Trophoblast cell (in vitro differentiated cells and primary cell): Measurements from ENCODE around the gene SEZ6L.

Source experiments
- DNase-seq, 2 donors: peaks; one replicate each; pipeline ENCODE4 v3.0.0-alpha.2; 2016
- H2AFZ ChIP-seq: 2 replicates; pipeline ENCODE4 v1.6.1; 2013; ENCODE audit warnings: low read length, moderate library complexity, mild to moderate bottlenecking; ENCODE audit not compliant: insufficient read depth, poor library complexity
- H2AK5ac ChIP-seq: 2 replicates; pipeline ENCODE4 v1.6.1; 2013; ENCODE audit warnings: mild to moderate bottlenecking, low read length
- H2BK120ac ChIP-seq: 2 replicates; pipeline ENCODE4 v1.6.1; 2013; ENCODE audit warnings: low read length, mild to moderate bottlenecking, moderate library complexity; ENCODE audit not compliant: insufficient read depth, poor library complexity
- H2BK12ac ChIP-seq: 2 replicates; pipeline ENCODE4 v1.6.1; 2013; ENCODE audit warnings: mild to moderate bottlenecking, low read length, moderate library complexity
- H2BK5ac ChIP-seq: 2 replicates; pipeline ENCODE4 v1.6.1; 2013; ENCODE audit warnings: low read length, low read depth, moderate library complexity, mild to moderate bottlenecking; ENCODE audit not compliant: poor library complexity
- H3K14ac ChIP-seq: 2 replicates; pipeline ENCODE4 v1.6.1; 2013; ENCODE audit warnings: mild to moderate bottlenecking, low read length
- H3K18ac ChIP-seq: 2 replicates; pipeline ENCODE4 v1.6.1; 2013; ENCODE audit warnings: mild to moderate bottlenecking, low read length
- H3K23ac ChIP-seq: 2 replicates; pipeline ENCODE4 v1.6.1; 2013; ENCODE audit warnings: low read length
- H3K27ac ChIP-seq: 2 replicates; pipeline ENCODE4 v1.5.1; 2013; ENCODE audit warnings: low read depth, mild to moderate bottlenecking, inconsistent platforms, low read length, moderate library complexity
- H3K27me3 ChIP-seq: 2 replicates; pipeline ENCODE4 v1.6.1; 2013; ENCODE audit warnings: inconsistent platforms, mild to moderate bottlenecking, low read length, moderate library complexity; ENCODE audit not compliant: insufficient read depth
- H3K36me3 ChIP-seq, 2 experiments: 1 replicate in 1 of 2; 2 replicates in 1 of 2; pipeline ENCODE4 v1.6.1; 2013; ENCODE audit warnings: low read length in 2 of 2, mild to moderate bottlenecking in 2 of 2, moderate library complexity in 1 of 2; ENCODE audit not compliant: insufficient read depth in 2 of 2, control insufficient read depth in 1 of 2
- H3K4ac ChIP-seq: 2 replicates; pipeline ENCODE4 v1.6.1; 2013; ENCODE audit warnings: low read depth, mild to moderate bottlenecking, low read length, moderate library complexity
- H3K4me1 ChIP-seq, 2 experiments: 1 replicate in 1 of 2; 2 replicates in 1 of 2; pipeline ENCODE4 v1.6.1; 2013; ENCODE audit warnings: low read length in 2 of 2, mild to moderate bottlenecking in 2 of 2, moderate library complexity in 1 of 2; ENCODE audit not compliant: insufficient read depth in 2 of 2, control insufficient read depth in 1 of 2
- H3K4me2 ChIP-seq: 2 replicates; pipeline ENCODE4 v1.6.1; 2013; ENCODE audit warnings: inconsistent platforms, mild to moderate bottlenecking, low read length, moderate library complexity
- H3K4me3 ChIP-seq: 2 replicates; pipeline ENCODE4 v1.5.1; 2013; ENCODE audit warnings: mild to moderate bottlenecking, low read depth, low read length, inconsistent platforms
- H3K79me1 ChIP-seq: one replicate; pipeline ENCODE4 v1.6.1; 2013; ENCODE audit warnings: low read length
- H3K79me2 ChIP-seq: 2 replicates; pipeline ENCODE4 v1.6.1; 2013; ENCODE audit warnings: low read length, mild to moderate bottlenecking; ENCODE audit not compliant: control insufficient read depth, insufficient read depth, poor library complexity
- H3K9ac ChIP-seq: 2 replicates; pipeline ENCODE4 v1.6.1; 2013; ENCODE audit warnings: mild to moderate bottlenecking, low read length
- H3K9me3 ChIP-seq: 2 replicates; pipeline ENCODE4 v1.6.1; 2013; ENCODE audit warnings: low read depth, mild to moderate bottlenecking, control low read depth, inconsistent platforms, low read length; ENCODE audit not compliant: insufficient read depth
- H4K12ac ChIP-seq: 2 replicates; pipeline ENCODE4 v1.6.1; 2013; ENCODE audit warnings: low read depth, mild to moderate bottlenecking, low read length, moderate library complexity
- H4K8ac ChIP-seq: 2 replicates; pipeline ENCODE4 v1.6.1; 2013; ENCODE audit warnings: low read depth, mild to moderate bottlenecking, low read length, moderate library complexity
- H4K91ac ChIP-seq: one replicate; pipeline ENCODE4 v1.6.1; 2013; ENCODE audit warnings: low read depth, mild to moderate bottlenecking, low read length, moderate library complexity
- WGBS: extraction: QIAGEN DNeasy Blood & Tissue Kit; methylation state at CpG from one replicate; pipeline ENCODE4 v1.1.7; 2013; ENCODE audit warnings: missing lambda C conversion rate; ENCODE audit not compliant: insufficient read length, insufficient coverage; ENCODE audit errors: extremely low coverage; 5-methylcytosine and 5-hydroxymethylcytosine counted together

Gene SEZ6L

GRCh38 chr22:26320447-26320846 lies 151.2 kb downstream of the SEZ6L start:
- Histone ChIP-seq H4K91ac (no peak overlapping the region), H3K36me3 (no peaks in the 10 kb centered on the region), H3K14ac (no peak overlapping the region), H3K9ac (no peak overlapping the region), H3K23ac (no peak overlapping the region), H3K4me3 (no peak overlapping the region), H3K4me1 (peaks cover 5 to 9% of the 10 kb centered on the region in 2 experiments), H4K12ac (no peak overlapping the region), H3K18ac (no peak overlapping the region), H2AFZ (no peak overlapping the region), H2AK5ac (no peak overlapping the region), H3K79me2 (no peaks in the 10 kb centered on the region), H2BK12ac (no peak overlapping the region), H3K27me3 (no peaks in the 10 kb centered on the region), H2BK120ac (no peak overlapping the region), H3K4me2 (no peak overlapping the region), H3K27ac (no peak overlapping the region), H2BK5ac (no peak overlapping the region), H3K9me3 (peaks cover 5% of the 10 kb centered on the region), H3K79me1 (no peaks in the 10 kb centered on the region), H3K4ac (no peak overlapping the region), H4K8ac (no peak overlapping the region)
- DNase-seq, result no peak
- no CpG with 5 or more reads among the region's 5 CpGs for WGBS

DNA sequence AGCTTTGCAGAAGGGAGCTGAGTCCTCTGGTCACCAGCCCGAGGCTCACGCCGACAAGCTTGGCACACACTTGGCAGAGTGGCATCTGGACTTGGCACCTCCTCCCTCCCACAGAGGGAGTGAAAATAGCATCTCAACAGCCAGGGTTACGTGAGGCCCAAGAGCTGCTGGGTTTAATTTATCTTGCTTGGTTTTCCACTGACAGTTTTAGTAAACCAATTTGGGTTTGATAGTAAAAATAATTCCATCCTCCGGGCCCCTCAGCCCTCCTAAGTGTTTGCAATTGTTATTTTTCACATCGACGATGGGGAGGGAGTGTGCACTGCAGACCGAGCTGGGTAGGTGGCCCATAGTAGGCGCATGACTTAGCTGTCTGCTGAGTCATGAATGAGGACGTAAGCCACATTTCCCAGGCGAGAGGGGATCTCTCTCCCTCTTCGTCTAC lies 152.2 kb downstream of the SEZ6L start:
- no peak overlapping the region for H3K4ac ChIP-seq
- no peak overlapping the region for H3K4me2 ChIP-seq
- no peak overlapping the region for H3K14ac ChIP-seq
- no peaks in the 10 kb centered on the region for H3K36me3 ChIP-seq
- H3K9me3 ChIP-seq, result peaks cover 5% of the 10 kb centered on the region
- no peak overlapping the region for H4K12ac ChIP-seq
- H3K18ac ChIP-seq, result no peak overlapping the region
- no peak overlapping the region for H3K27ac ChIP-seq
- no peaks in the 10 kb centered on the region for H3K27me3 ChIP-seq
- no peak overlapping the region for H4K91ac ChIP-seq
- no peak overlapping the region for H3K9ac ChIP-seq
- H3K23ac ChIP-seq, result no peak overlapping the region
- H2AK5ac ChIP-seq, result no peak overlapping the region
- H4K8ac ChIP-seq, result no peak overlapping the region
- H2BK120ac ChIP-seq, result no peak overlapping the region
- H2BK5ac ChIP-seq, result no peak overlapping the region
- no CpG with 5 or more reads among the region's 12 CpGs for WGBS
- peaks cover 5 to 9% of the 10 kb centered on the region in 2 experiments for H3K4me1 ChIP-seq
- no peak overlapping the region for H2AFZ ChIP-seq
- no peaks in the 10 kb centered on the region for H3K79me1 ChIP-seq
- no peak overlapping the region for H2BK12ac ChIP-seq
- H3K4me3 ChIP-seq, result no peak overlapping the region
- peak; percentile 36 to 59 for DNase-seq
- no peaks in the 10 kb centered on the region for H3K79me2 ChIP-seq

- peak; percentile 92 to 98 for DNase-seq
- H2AK5ac ChIP-seq, result no peak overlapping the region
- H3K9ac ChIP-seq, result no peak overlapping the region
- no CpG with 5 or more reads among the region's 11 CpGs for WGBS
- no peak overlapping the region for H4K91ac ChIP-seq
- H3K23ac ChIP-seq, result no peak overlapping the region
- no peaks in the 10 kb centered on the region for H3K27me3 ChIP-seq
- H3K27ac ChIP-seq, result no peak overlapping the region
- H4K8ac ChIP-seq, result no peak overlapping the region
- H3K4ac ChIP-seq, result no peak overlapping the region
- no peaks in the 10 kb centered on the region for H3K79me1 ChIP-seq
- H3K4me1 ChIP-seq, result peaks cover 5 to 9% of the 10 kb centered on the region in 2 experiments
- H3K14ac ChIP-seq, result no peak overlapping the region
- no peak overlapping the region for H2BK12ac ChIP-seq
- H3K18ac ChIP-seq, result no peak overlapping the region
- H4K12ac ChIP-seq, result no peak overlapping the region
- no peak overlapping the region for H2BK5ac ChIP-seq
- H2BK120ac ChIP-seq, result no peak overlapping the region
- H3K4me2 ChIP-seq, result no peak overlapping the region
- H3K4me3 ChIP-seq, result peak overlapping the region; percentile 37
- no peaks in the 10 kb centered on the region for H3K36me3 ChIP-seq
- peaks cover 10% of the 10 kb centered on the region for H3K9me3 ChIP-seq
- no peak overlapping the region for H2AFZ ChIP-seq
- H3K79me2 ChIP-seq, result no peaks in the 10 kb centered on the region
Observed at GRCh38 chr22:26322179-26322905, 153.1 kb downstream of the SEZ6L start.

- H4K91ac ChIP-seq, result no peak overlapping the region
- H3K27ac ChIP-seq, result no peak overlapping the region
- no peak overlapping the region for H4K12ac ChIP-seq
- H3K36me3 ChIP-seq, result no peaks in the 10 kb centered on the region
- H3K4ac ChIP-seq, result no peak overlapping the region
- no CpG with 5 or more reads among the region's 5 CpGs for WGBS
- no peak overlapping the region for H2BK5ac ChIP-seq
- no peaks in the 10 kb centered on the region for H3K79me2 ChIP-seq
- no peak overlapping the region for H2BK120ac ChIP-seq
- no peak overlapping the region for H3K14ac ChIP-seq
- no peak overlapping the region for H3K18ac ChIP-seq
- no peak overlapping the region for H2AK5ac ChIP-seq
- no peak overlapping the region for H2BK12ac ChIP-seq
- no peak overlapping the region for H3K9ac ChIP-seq
- H3K4me1 ChIP-seq, result peaks cover 5 to 9% of the 10 kb centered on the region in 2 experiments
- H3K23ac ChIP-seq, result no peak overlapping the region
- H3K27me3 ChIP-seq, result no peaks in the 10 kb centered on the region
- peaks cover 12% of the 10 kb centered on the region for H3K9me3 ChIP-seq
- no peaks in the 10 kb centered on the region for H3K79me1 ChIP-seq
- no peak overlapping the region for H3K4me2 ChIP-seq
- DNase-seq, result peak; percentile 65 to 80
- no peak overlapping the region for H3K4me3 ChIP-seq
- no peak overlapping the region for H2AFZ ChIP-seq
- no peak overlapping the region for H4K8ac ChIP-seq
Observed at GRCh38 chr22:26323013-26323412, 153.8 kb downstream of the SEZ6L start.
